GM12878 (cell line): ENCODE data around the gene RAB35. TPM values are rescaled to one million over a fixed set of nuclear protein-coding genes. Genes with fewer than 3 reads are reported as not detected.

Experiments
- ATAC-seq: fragments of 200-7000 bp; cut with Tn5 transposase; 3 replicates; pipeline ENCODE4 v1.9.1; 2020; ENCODE audit warnings: mild to moderate bottlenecking, moderate library complexity
- BruUV-seq: library from RNA; stranded (reverse); fragments of 400-500 nt; replicated peaks from 2 replicates; lab custom pipeline; 2021; lab: Mats Ljungman, UMichigan
- CTCF ChIA-PET: fragments of 300-600 bp; sonication (Branson Sonifier 250); formaldehyde crosslinking; extraction: SDS; loops from one replicate; lab custom pipeline; 2021; ENCODE audit warnings: inconsistent platforms; lab: Yijun Ruan, JAX
- POLR2A ChIA-PET: fragments of 350-600 bp; formaldehyde crosslinking; extraction: SDS; loops from one replicate; lab custom pipeline; 2021; ENCODE audit warnings: inconsistent platforms; lab: Charles Lee
- RAD21 ChIA-PET: fragments of 300-600 bp; sonication (Branson Sonifier 250); formaldehyde crosslinking; loops from one replicate; lab custom pipeline; 2023; ENCODE audit warnings: antibody characterized with exemption; ENCODE audit not compliant: unreplicated experiment; lab: Charles Lee
- SMC1A ChIA-PET: fragments of 300-600 bp; sonication (Branson Sonifier 250); formaldehyde crosslinking; loops from one replicate; lab custom pipeline; 2023; ENCODE audit not compliant: unreplicated experiment, uncharacterized antibody; lab: Charles Lee
- DNase-seq: peaks from one replicate; pipeline ENCODE4 v3.0.0-alpha.2; 2011; ENCODE audit warnings: low read depth, low spot score
- FAIRE-seq: peaks from 3 replicates; lab custom pipeline; 2011; peaks lifted over from hg19 to GRCh38; lab: Jason Lieb, UNC
- H2AFZ ChIP-seq: 2 replicates; pipeline ENCODE4 v1.6.0; 2011; ENCODE audit warnings: low read depth, low read length, control low read depth; ENCODE audit not compliant: control insufficient read depth
- H3K27ac ChIP-seq: 2 replicates; pipeline ENCODE4 v1.5.1; 2011; ENCODE audit warnings: control low read depth; ENCODE audit not compliant: control insufficient read depth, insufficient read depth
- H3K27me3 ChIP-seq, 2 experiments: replicated peaks in 1 of 2; 2 replicates each; pipeline versions ENCODE4 v1.6.0 to v1.6.1; 2011; ENCODE audit warnings: low read length in 1 of 2; ENCODE audit not compliant: control insufficient read depth in 2 of 2, insufficient read depth in 2 of 2
- H3K36me3 ChIP-seq, 2 experiments: 2 replicates each; pipeline ENCODE4 v1.5.1; 2011; ENCODE audit warnings: low read length in 1 of 2; ENCODE audit not compliant: control insufficient read depth in 2 of 2, insufficient read depth in 2 of 2
- H3K4me1 ChIP-seq: 2 replicates; pipeline ENCODE4 v1.6.1; 2011; ENCODE audit warnings: mild to moderate bottlenecking, low read length, moderate library complexity, mixed read lengths; ENCODE audit not compliant: control insufficient read depth, insufficient read depth
- H3K4me2 ChIP-seq: 2 replicates; pipeline ENCODE4 v1.6.0; 2011; ENCODE audit warnings: control low read depth; ENCODE audit not compliant: control insufficient read depth, insufficient read depth
- H3K4me3 ChIP-seq: fragments of 200-600 bp; sonication (generic); 2 replicates; pipeline ENCODE4 v1.5.1; 2016
- H3K79me2 ChIP-seq: 2 replicates; pipeline ENCODE4 v1.6.0; 2011; ENCODE audit warnings: low read length; ENCODE audit not compliant: control insufficient read depth, insufficient read depth
- H3K9ac ChIP-seq: 2 replicates; pipeline ENCODE4 v1.8.0; 2011; ENCODE audit warnings: low read length, control low read depth, mixed read lengths; ENCODE audit not compliant: control insufficient read depth, insufficient read depth
- H3K9me3 ChIP-seq: replicated peaks from 3 replicates; pipeline ENCODE4 v1.5.1; 2011; ENCODE audit warnings: mild to moderate bottlenecking, low read length; ENCODE audit not compliant: control insufficient read depth, insufficient read depth
- H4K20me1 ChIP-seq: 2 replicates; pipeline ENCODE4 v1.6.0; 2011; ENCODE audit not compliant: control insufficient read depth, insufficient read depth
- ATF7 ChIP-seq: fragments of 450-650 bp; IDR thresholded peaks from 2 replicates; pipeline ENCODE4 v1.6.1; 2016; ENCODE audit warnings: low read depth, mild to moderate bottlenecking
- DPF2 ChIP-seq: fragments of 450-650 bp; IDR thresholded peaks from 2 replicates; pipeline ENCODE4 v1.6.1; 2017; ENCODE audit warnings: mild to moderate bottlenecking
- EGR1 ChIP-seq, 2 experiments: IDR thresholded peaks; 1 replicate in 1 of 2; 2 replicates in 1 of 2; pipeline ENCODE4 v1.6.1; 2011 to 2012; ENCODE audit warnings: low read depth in 2 of 2, low read length in 2 of 2, borderline replicate concordance in 1 of 2, mild to moderate bottlenecking in 1 of 2, moderate library complexity in 1 of 2
- EP300 ChIP-seq, 2 experiments: fragments of 150-350 bp in 1 of 2; IDR thresholded peaks; 2 replicates each; pipeline ENCODE4 v1.6.1; 2011 to 2012; ENCODE audit warnings: low read depth in 2 of 2, low read length in 2 of 2, borderline replicate concordance in 1 of 2, improper control_type of control experiment in 1 of 2, inconsistent platforms in 1 of 2; ENCODE audit not compliant: control insufficient read depth in 1 of 2
- MEF2B ChIP-seq: fragments of 450-650 bp; IDR thresholded peaks from 2 replicates; pipeline ENCODE4 v1.6.1; 2018; ENCODE audit warnings: mild to moderate bottlenecking, moderate library complexity; ENCODE audit not compliant: partially characterized antibody, poor library complexity, severe bottlenecking
- SPI1 ChIP-seq: IDR thresholded peaks from 2 replicates; pipeline ENCODE4 v1.6.1; 2011; ENCODE audit warnings: low read depth, mild to moderate bottlenecking, low read length, moderate library complexity, borderline replicate concordance; ENCODE audit not compliant: insufficient read depth
- SREBF1 ChIP-seq: IDR thresholded peaks from 2 replicates; pipeline ENCODE4 v1.6.1; 2012; ENCODE audit warnings: mild to moderate bottlenecking, low read length
- WGBS: methylation state at CpG from one replicate; pipeline ENCODE4 v1.1.6; 2016; ENCODE audit warnings: low lambda C conversion rate; ENCODE audit not compliant: insufficient replicate concordance, insufficient coverage; ENCODE audit errors: missing lambda C conversion rate; 5-methylcytosine and 5-hydroxymethylcytosine counted together
- in situ Hi-C: fragments of 300-500 bp; cut with MboI; formaldehyde crosslinking; loops from 9 replicates; pipeline ENCODE4 v1.14.3; 2018; ENCODE audit warnings: mixed read lengths
- intact Hi-C: fragments of 100-400 bp; cut with micrococcal nuclease; formaldehyde crosslinking; loops from one replicate; pipeline ENCODE4 v1.14.2; 2022; ENCODE audit not compliant: unreplicated experiment
- polyA plus RNA-seq, 11 experiments: library from polyadenylated mRNA; depleted of rRNA in 4 of 11; unstranded in 6 of 11; stranded (reverse) in 5 of 11; fragments of >200 nt; fragmentation: Nextera tagmentation in 4 of 11; fragmentation: Illumina TruSeq in 1 of 11; extraction: Ambion mirVana in 4 of 11; extraction: Trizol in 1 of 11; gene quantifications; 1 replicate in 1 of 11; 2 replicates in 10 of 11; pipeline versions ENCODE4 v1.2.1 to v1.2.3, GENCODE V29; 2011 to 2016; ENCODE audit warnings: inconsistent platforms in 2 of 11, missing spikeins in 2 of 11, low read depth in 1 of 11
- total RNA-seq, 4 experiments: library from RNA; depleted of rRNA in 3 of 4; stranded (reverse); fragments of >200 nt in 3 of 4; fragmentation: Illumina TruSeq in 1 of 4; extraction: Trizol in 1 of 4; gene quantifications; 2 replicates each; pipeline versions ENCODE4 v1.2.1 to v1.2.3, GENCODE V29; 2013 to 2021
- TF ChIP-seq, protein P1 (sequence below), 3 experiments: IDR thresholded peaks in 2 of 3; conservative IDR thresholded peaks in 1 of 3; 2 replicates each; pipeline ENCODE4 v1.5.1; 2011; ENCODE audit warnings: low read depth in 3 of 3, low read length in 3 of 3, mild to moderate bottlenecking in 3 of 3, control low read depth in 2 of 3, moderate library complexity in 2 of 3, inconsistent platforms in 1 of 3, mixed read lengths in 1 of 3; ENCODE audit not compliant: control insufficient read depth in 2 of 3, insufficient read depth in 1 of 3; ENCODE audit errors: extremely low read depth in 1 of 3
- TF ChIP-seq, protein P2 (sequence below): fragments of 450-650 bp; formaldehyde crosslinking; IDR thresholded peaks from 2 replicates; pipeline ENCODE4 v1.4.0; 2020; ENCODE audit warnings: mild to moderate bottlenecking, moderate library complexity
- TF ChIP-seq, protein P3 (sequence below): fragments of 450-650 bp; formaldehyde crosslinking; IDR thresholded peaks from 2 replicates; pipeline ENCODE4 v1.4.0; 2022; ENCODE audit warnings: mild to moderate bottlenecking, moderate library complexity

Gene RAB35
- total and polyA plus RNA-seq, 10 of the 15 experiments (the other 5 are each of a cell fraction or from before 2014, with no cell fraction given), result 0.76 to 99.2 (median 43.8) TPM

DNA sequence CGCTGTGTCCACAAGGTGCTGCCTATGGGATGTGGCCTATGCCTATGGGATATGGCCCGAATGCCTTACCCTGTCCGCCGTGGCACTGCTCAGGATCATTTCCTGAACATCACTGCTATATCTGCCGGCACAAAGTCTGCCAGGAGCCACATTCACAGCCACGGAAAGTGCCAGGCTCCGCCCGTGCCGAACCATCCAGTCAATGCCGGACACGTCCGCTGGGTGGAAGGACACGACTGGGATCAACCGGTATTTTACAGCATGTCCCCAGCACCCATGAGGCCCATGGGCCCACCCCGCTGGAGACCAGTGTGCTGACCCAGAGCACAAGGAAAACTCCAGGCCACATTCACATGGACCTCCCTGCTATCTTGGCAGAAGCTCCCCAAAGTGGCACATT is 14.6 kb upstream of the RAB35 start:
- Histone ChIP-seq H3K9ac (no peak overlapping the region), H3K36me3 (peaks cover 45 to 47% of the 10 kb centered on the region in 2 experiments), H3K4me1 (peaks cover 31% of the 10 kb centered on the region), H4K20me1 (no peaks in the 10 kb centered on the region), H3K4me3 (no peak overlapping the region), H2AFZ (no peak overlapping the region), H3K9me3 (no peaks in the 10 kb centered on the region), H3K4me2 (no peak overlapping the region), H3K79me2 (no peaks in the 10 kb centered on the region; the same call in 1 of the 2 replicates), H3K27me3 (no peaks in the 10 kb centered on the region), H3K27ac (peak overlapping the region; percentile 84)
- CTCF ChIA-PET, result interaction anchor here (3.3 to 4.9 kb wide), 2 partner anchors 10 to 20 kb away, joined by 18 to 57 read pairs; no protein-coding TSS in a partner anchor
- ATAC-seq (no peak), FAIRE-seq (no peak), DNase-seq (no peak)
- RAD21 ChIA-PET, result interaction anchor here (3.6 to 4.2 kb wide), 2 partner anchors 12 to 20 kb away, joined by 25 to 118 read pairs; partner anchors contain the start of gene RAB35
- intact Hi-C loops, result no loop called here
- BruUV-seq, result no TSS peak
- POLR2A ChIA-PET, result interaction anchor here (1.1 to 8.1 kb wide), 3 partner anchors 12 to 117 kb away, joined by 3 to 141 read pairs (median 6); partner anchors contain the start of gene RAB35
- WGBS, result 98% methylated on average over 15 of the region's 15 CpGs
- in situ Hi-C loops, result no loop called here
- TF ChIP-seq ATF7, result no peak
- TF ChIP-seq, protein P1, sequence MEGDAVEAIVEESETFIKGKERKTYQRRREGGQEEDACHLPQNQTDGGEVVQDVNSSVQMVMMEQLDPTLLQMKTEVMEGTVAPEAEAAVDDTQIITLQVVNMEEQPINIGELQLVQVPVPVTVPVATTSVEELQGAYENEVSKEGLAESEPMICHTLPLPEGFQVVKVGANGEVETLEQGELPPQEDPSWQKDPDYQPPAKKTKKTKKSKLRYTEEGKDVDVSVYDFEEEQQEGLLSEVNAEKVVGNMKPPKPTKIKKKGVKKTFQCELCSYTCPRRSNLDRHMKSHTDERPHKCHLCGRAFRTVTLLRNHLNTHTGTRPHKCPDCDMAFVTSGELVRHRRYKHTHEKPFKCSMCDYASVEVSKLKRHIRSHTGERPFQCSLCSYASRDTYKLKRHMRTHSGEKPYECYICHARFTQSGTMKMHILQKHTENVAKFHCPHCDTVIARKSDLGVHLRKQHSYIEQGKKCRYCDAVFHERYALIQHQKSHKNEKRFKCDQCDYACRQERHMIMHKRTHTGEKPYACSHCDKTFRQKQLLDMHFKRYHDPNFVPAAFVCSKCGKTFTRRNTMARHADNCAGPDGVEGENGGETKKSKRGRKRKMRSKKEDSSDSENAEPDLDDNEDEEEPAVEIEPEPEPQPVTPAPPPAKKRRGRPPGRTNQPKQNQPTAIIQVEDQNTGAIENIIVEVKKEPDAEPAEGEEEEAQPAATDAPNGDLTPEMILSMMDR (IDR thresholded peaks at IDR 0.05 in 2 of 3, conservative IDR thresholded peaks at IDR 0.05 in 1 of 3; ENCODE audit: control insufficient read depth in 2 of 3, extremely low read depth in 1 of 3, insufficient read depth in 1 of 3, low read depth in 3 of 3, low read length in 3 of 3), result no peak
- no peak for TF ChIP-seq EP300 (IDR thresholded peaks at IDR 0.05; ENCODE audit: borderline replicate concordance in 1 of 2, control insufficient read depth in 1 of 2, low read depth in 2 of 2, low read length in 2 of 2)
- no peak for TF ChIP-seq SPI1
- no peak for TF ChIP-seq SREBF1
- TF ChIP-seq, protein P2, sequence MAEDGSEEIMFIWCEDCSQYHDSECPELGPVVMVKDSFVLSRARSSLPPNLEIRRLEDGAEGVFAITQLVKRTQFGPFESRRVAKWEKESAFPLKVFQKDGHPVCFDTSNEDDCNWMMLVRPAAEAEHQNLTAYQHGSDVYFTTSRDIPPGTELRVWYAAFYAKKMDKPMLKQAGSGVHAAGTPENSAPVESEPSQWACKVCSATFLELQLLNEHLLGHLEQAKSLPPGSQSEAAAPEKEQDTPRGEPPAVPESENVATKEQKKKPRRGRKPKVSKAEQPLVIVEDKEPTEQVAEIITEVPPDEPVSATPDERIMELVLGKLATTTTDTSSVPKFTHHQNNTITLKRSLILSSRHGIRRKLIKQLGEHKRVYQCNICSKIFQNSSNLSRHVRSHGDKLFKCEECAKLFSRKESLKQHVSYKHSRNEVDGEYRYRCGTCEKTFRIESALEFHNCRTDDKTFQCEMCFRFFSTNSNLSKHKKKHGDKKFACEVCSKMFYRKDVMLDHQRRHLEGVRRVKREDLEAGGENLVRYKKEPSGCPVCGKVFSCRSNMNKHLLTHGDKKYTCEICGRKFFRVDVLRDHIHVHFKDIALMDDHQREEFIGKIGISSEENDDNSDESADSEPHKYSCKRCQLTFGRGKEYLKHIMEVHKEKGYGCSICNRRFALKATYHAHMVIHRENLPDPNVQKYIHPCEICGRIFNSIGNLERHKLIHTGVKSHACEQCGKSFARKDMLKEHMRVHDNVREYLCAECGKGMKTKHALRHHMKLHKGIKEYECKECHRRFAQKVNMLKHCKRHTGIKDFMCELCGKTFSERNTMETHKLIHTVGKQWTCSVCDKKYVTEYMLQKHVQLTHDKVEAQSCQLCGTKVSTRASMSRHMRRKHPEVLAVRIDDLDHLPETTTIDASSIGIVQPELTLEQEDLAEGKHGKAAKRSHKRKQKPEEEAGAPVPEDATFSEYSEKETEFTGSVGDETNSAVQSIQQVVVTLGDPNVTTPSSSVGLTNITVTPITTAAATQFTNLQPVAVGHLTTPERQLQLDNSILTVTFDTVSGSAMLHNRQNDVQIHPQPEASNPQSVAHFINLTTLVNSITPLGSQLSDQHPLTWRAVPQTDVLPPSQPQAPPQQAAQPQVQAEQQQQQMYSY (CRISPR knock-in tag), result no peak
- TF ChIP-seq EGR1 (IDR thresholded peaks at IDR 0.05; ENCODE audit: borderline replicate concordance in 1 of 2, low read depth in 2 of 2, low read length in 2 of 2), result no peak
- TF ChIP-seq, protein P3, sequence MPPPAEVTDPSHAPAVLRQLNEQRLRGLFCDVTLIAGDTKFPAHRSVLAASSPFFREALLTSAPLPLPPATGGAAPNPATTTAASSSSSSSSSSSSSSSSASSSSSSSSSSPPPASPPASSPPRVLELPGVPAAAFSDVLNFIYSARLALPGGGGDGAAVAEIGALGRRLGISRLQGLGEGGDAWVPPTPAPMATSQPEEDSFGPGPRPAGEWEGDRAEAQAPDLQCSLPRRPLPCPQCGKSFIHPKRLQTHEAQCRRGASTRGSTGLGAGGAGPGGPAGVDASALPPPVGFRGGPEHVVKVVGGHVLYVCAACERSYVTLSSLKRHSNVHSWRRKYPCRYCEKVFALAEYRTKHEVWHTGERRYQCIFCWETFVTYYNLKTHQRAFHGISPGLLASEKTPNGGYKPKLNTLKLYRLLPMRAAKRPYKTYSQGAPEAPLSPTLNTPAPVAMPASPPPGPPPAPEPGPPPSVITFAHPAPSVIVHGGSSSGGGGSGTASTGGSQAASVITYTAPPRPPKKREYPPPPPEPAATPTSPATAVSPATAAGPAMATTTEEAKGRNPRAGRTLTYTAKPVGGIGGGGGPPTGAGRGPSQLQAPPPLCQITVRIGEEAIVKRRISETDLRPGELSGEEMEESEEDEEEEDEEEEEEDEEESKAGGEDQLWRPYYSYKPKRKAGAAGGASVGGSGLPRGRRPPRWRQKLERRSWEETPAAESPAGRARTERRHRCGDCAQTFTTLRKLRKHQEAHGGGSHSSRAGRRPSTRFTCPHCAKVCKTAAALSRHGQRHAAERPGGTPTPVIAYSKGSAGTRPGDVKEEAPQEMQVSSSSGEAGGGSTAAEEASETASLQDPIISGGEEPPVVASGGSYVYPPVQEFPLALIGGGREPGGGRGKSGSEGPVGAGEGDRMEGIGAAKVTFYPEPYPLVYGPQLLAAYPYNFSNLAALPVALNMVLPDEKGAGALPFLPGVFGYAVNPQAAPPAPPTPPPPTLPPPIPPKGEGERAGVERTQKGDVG (CRISPR knock-in tag), result no peak
- TF ChIP-seq DPF2, result no peak
- no peak for TF ChIP-seq MEF2B
- SMC1A ChIA-PET, result interaction anchor here (0.6 to 4.9 kb wide), 3 partner anchors 12 to 267 kb away, joined by 3 to 142 read pairs (median 4); partner anchors contain the start of gene RAB35
